GM18951 (cell line): ENCODE measurements around the gene PDSS1.

Experiments
- POLR2A ChIP-seq: IDR thresholded peaks from 4 replicates; pipeline ENCODE4 v1.6.1; 2011; ENCODE audit warnings: mild to moderate bottlenecking; ENCODE audit not compliant: insufficient read length, insufficient read depth; ENCODE audit errors: extremely low read depth
- in situ Hi-C: fragments of 300-500 bp; cut with MboI; formaldehyde crosslinking; loops from one replicate; pipeline ENCODE4 v1.12.0; 2022; ENCODE audit warnings: low sequenced_read_pairs, mixed read lengths, inconsistent platforms; ENCODE audit not compliant: unreplicated experiment

Gene PDSS1

DNA sequence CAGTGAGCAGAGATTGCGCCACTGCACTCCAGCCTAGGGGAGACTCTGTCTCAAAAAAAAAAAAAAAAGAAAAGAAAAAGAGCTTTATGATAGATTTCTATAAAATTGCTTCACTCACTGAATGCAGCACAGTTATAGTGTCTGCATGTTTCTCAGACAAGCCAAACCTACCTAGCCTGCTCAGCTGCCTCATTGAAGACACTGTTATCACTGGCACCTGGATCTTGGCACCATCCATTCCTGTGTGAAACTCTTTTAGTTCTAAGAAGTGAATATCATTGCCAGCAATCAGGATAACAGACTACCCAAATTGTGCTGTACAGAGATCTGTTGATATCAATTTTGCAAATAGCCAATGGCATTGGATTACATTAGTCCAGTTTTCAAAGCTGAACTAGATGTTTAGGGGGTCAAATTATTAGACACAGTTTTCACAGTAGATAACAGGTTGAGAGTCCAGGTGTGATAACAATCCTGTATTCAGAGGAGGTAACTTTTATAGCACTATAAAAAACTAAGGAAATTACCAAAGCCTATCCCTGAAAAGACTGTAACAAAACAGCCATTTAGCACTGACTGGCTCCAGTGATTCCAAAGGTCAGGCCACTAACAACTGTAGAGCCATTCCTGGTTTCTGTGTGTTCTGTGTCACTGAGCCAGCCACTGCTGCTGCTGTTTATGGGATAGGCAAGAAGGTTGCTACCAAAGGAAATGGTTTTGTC is 17.1 kb downstream of the PDSS1 start:
- TF ChIP-seq POLR2A = no peak
- in situ Hi-C loops = no loop called here

- in situ Hi-C loops = no loop called here
- no peak for TF ChIP-seq POLR2A
Measured at GRCh38 chr10:26715137-26715487, 17.6 kb downstream of the PDSS1 start.

GRCh38 chr10:26717476-26717875 is 20.0 kb downstream of the PDSS1 start:
- no peak for TF ChIP-seq POLR2A
- in situ Hi-C loops = no loop called here

- TF ChIP-seq POLR2A = no peak
- in situ Hi-C loops = loop anchor here (10.0 kb wide), 1 partner anchor 143 kb away; the partner anchor contains the start of gene ABI1
Measured at GRCh38 chr10:26721561-26721960, 24.1 kb downstream of the PDSS1 start.

- in situ Hi-C loops = loop anchor here (10.0 kb wide), 1 partner anchor 142 kb away; the partner anchor contains the start of gene ABI1
- TF ChIP-seq POLR2A = no peak
Measured at GRCh38 chr10:26723016-26723415, 25.5 kb downstream of the PDSS1 start.

DNA sequence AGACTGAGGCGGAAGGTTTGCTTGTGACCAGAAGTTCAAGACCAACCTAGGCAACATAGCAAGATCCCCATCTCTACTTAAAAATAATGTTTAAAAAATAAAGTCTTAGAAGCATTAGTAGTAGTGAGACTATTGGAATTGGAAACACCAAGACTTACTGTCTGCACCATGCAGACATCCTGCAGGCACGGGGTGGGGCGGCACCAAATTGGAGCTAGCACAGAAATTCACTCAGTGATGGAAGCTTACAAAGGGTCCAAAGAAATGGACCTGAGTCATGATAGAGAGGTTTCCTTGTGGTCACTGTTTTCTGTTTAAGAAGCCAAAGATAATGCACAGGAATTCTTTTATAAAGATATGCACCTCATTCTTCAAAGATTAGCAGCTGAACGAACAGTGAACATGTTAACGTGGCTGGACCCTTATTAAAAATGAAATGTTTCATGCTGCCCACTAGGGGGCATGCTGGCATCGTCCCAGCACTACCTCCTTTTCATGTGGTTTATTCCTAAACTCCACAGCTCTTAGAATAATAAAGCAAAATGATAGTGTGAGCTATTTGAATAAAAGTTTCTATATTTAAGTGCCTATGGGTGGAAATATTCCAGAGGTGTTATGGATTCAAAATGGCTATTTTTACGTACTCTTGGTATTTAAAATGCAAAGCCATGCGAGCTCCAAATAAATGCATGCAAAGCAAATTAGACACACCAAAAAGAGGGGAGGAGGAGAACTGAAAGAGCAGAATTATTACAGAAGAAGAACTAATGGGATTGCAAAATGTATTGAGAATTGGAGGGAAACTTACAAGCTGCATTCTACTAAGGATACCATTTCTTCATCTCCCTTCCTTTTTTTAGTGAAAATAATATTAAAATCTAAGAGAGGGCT is 28.6 kb downstream of the PDSS1 start:
- no peak for TF ChIP-seq POLR2A
- in situ Hi-C loops = loop anchor here (10.0 kb wide), 1 partner anchor 139 kb away; the partner anchor contains the start of gene ABI1

DNA sequence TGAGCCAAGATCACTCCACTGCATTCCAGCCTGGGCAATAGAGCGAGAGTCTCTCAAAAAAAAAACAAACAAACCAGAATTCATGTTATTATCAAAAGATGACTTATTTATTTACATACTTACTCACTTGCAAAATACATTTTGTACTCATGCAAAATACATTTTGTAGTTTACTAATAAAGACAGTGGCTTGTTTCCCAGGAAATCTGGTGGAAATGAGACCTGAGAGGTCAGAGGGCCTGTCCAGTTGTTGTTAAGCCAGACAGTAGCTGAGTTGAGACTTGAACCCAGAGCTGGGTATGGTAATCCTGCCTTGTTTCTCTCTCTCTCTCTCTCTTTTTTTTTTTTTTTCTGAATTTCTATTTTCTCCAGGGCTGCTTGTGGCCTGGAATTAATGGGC is 29.5 kb downstream of the PDSS1 start:
- in situ Hi-C loops = loop anchor here (10.0 kb wide), 1 partner anchor 138 kb away; the partner anchor contains the start of gene ABI1
- TF ChIP-seq POLR2A = no peak

DNA sequence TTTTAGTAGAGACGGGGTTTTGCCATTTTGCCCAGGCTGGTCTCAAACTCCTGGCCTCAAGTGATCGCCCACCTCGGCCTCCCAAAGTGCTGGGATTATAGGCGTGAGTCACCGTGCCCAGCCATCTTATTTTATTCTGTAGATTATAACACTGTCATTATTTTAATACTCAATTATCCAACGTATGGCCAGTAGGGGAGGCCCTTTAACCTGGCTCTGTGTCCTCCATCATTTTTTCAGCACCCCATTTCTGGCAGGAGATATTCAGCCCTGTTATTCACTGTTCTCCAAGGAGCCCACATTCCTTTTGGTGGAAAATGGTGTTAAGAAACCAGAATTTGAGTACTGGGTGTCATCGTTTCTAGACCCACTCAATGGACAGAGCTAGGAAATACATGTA is 31.5 kb downstream of the PDSS1 start:
- no peak for TF ChIP-seq POLR2A
- in situ Hi-C loops = loop anchor here (10.0 kb wide), 1 partner anchor 136 kb away; the partner anchor contains the start of gene ABI1

DNA sequence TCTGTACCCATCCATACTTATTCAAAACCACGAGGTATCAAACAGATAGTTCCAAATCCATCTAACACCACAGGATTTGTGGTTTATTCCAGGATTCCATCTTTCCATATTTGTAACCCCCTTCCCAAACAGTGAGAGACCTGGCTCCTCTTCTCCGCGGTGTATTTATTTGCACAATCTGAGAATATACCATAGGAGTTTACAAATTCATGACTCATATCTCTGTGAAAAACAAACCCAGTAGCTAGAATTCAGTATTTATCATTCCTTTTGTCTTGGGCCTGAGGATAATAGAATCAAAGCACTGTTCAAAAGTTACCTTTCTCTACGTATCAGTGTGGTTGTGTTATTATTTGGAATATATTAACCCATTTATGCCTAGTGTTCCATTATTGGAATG is 31.9 kb downstream of the PDSS1 start:
- no peak for TF ChIP-seq POLR2A
- in situ Hi-C loops = loop anchor here (10.0 kb wide), 1 partner anchor 135 kb away; the partner anchor contains the start of gene ABI1

DNA sequence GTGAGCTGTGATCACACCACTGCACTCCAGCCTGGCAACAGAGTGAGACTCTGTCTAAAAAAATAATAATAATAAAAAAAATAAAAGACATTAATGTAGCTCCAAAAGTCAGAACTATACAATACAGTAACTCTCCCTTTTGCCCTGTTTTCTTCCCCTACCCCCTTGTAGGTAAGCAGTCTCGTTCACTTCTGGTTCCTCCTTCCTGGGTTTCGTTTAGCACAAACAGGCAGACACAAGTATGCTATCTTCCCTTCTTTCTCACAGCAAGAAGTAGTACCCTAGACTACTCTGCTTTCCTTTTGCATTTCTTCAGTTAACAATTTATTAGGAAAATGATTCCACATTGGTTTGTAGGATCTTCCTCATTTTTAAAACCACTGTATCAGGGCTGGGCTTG is 33.1 kb downstream of the PDSS1 start:
- TF ChIP-seq POLR2A = no peak
- in situ Hi-C loops = no loop called here

DNA sequence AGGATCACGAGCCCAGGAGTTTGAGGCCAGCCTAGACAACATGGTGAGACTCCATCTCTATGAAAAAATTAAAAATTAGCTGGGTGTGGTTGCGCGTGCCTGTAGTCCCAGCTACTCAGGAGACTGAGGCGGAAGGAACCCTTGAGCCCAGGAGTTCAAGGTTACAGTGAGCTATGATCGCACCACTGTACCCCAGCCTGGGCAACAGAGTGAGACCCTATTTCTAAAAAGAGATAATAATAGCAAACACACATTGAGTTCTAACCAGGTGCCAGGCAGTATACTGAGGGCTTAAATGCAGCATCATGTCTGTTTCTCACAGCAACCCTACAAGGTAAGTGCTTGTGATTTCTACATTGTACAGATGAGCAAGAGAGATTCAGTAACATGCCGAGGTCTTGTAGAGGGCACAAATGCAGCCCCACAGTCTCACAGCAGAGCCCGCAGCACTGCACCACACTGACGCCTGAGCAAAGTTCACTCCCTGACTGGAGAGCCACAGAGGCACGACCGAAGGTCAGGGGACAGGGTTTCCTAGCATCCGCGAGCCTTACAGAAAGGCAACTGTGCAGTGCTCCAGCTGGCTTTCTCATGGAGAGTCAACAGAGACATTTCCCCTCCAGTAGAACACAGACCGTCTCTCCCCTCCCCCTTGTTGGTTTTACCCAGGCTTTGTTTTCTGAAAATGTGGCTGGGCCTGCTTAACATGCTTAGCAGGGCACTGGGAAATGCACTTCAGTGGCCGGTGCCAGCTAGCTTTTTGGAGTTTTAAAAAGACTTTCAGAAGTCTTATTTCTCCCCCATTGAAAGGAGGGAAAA is 36.5 kb downstream of the PDSS1 start:
- in situ Hi-C loops = no loop called here
- no peak for TF ChIP-seq POLR2A

DNA sequence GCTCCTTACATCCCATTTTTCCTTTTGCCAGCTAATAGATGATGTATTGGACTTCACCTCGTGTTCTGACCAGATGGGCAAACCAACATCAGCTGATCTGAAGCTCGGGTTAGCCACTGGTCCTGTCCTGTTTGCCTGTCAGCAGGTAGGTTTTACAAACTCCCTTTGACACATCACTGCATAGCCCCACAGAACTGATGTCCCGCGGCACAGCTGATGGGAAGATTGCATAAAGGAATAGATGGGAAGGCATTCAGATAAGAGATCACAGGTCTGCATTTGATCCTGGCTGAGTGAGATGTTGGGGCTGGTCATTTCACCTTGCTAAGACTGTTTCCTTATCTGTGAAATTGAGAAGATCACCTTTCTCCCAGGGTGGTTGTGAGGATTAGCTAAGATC is 37.9 kb downstream of the PDSS1 start:
- TF ChIP-seq POLR2A = no peak
- in situ Hi-C loops = no loop called here

GRCh38 chr10:26737730-26738129 is 40.2 kb downstream of the PDSS1 start:
- in situ Hi-C loops = no loop called here
- TF ChIP-seq POLR2A = no peak
